GM12875 (cell line): Measurements from ENCODE around the gene F7.

Source experiments
- H3K4me3 ChIP-seq: one replicate; pipeline ENCODE4 v1.5.1; 2011; ENCODE audit warnings: low read depth, low read length, control low read depth
- TF ChIP-seq, protein P1 (sequence below): IDR thresholded peaks from 2 replicates; pipeline ENCODE4 v1.5.1; 2011; ENCODE audit warnings: low read depth, mild to moderate bottlenecking, control low read depth, inconsistent platforms, low read length, moderate library complexity, borderline replicate concordance; ENCODE audit not compliant: insufficient read depth

Gene F7

GRCh38 chr13:113145911-113146598 is 40.5 kb downstream of the F7 start:
- TF ChIP-seq, protein P1, sequence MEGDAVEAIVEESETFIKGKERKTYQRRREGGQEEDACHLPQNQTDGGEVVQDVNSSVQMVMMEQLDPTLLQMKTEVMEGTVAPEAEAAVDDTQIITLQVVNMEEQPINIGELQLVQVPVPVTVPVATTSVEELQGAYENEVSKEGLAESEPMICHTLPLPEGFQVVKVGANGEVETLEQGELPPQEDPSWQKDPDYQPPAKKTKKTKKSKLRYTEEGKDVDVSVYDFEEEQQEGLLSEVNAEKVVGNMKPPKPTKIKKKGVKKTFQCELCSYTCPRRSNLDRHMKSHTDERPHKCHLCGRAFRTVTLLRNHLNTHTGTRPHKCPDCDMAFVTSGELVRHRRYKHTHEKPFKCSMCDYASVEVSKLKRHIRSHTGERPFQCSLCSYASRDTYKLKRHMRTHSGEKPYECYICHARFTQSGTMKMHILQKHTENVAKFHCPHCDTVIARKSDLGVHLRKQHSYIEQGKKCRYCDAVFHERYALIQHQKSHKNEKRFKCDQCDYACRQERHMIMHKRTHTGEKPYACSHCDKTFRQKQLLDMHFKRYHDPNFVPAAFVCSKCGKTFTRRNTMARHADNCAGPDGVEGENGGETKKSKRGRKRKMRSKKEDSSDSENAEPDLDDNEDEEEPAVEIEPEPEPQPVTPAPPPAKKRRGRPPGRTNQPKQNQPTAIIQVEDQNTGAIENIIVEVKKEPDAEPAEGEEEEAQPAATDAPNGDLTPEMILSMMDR, result no peak
- no peak overlapping the region for H3K4me3 ChIP-seq

- TF ChIP-seq, protein P1, result no peak
- no peak overlapping the region for H3K4me3 ChIP-seq
Observed at GRCh38 chr13:113146750-113147149, 41.2 kb downstream of the F7 start.

DNA sequence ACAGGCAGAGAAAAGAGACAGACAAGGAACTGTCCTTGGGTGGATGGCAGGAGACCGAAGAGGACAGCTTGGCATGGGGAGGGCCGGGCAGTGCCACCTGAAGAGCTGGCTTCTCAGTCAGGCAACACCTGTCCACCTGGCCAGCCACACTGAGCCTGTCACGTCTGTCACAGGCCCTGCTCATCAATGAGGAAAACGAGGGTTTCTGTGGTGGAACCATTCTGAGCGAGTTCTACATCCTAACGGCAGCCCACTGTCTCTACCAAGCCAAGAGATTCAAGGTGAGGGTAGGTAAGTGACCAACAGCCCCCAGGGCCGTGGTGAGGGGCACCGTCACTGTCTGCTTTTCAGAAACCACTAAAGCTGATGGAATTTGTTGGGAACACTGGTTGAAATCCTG is 41.6 kb downstream of the F7 start:
- no peak overlapping the region for H3K4me3 ChIP-seq
- TF ChIP-seq, protein P1, result no peak

DNA sequence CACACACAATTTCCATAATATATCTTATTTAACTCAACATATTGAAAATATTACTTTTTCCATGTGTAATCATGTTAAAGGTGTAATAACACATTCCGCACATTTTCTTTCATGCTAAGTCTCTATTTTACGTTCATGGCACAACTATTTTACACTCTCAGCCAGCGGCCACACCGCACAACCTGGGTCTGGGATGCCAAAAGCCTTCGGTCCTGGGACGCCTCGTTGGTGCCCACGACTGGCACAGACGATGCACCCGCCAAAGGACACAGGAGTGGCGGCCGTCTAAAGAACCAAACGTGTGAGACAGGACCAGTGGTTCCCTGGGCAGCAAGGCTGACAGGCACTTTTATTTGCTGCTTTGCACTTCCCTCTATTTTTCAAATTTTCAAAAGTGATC is 42.8 kb downstream of the F7 start:
- H3K4me3 ChIP-seq, result no peak overlapping the region
- TF ChIP-seq, protein P1, result no peak

- TF ChIP-seq, protein P1, result no peak
- H3K4me3 ChIP-seq, result no peak overlapping the region
Observed at GRCh38 chr13:113148940-113149503, 43.4 kb downstream of the F7 start.

- TF ChIP-seq, protein P1, result no peak
- H3K4me3 ChIP-seq, result no peak overlapping the region
Observed at GRCh38 chr13:113149711-113150549, 44.3 kb downstream of the F7 start.
